HEK293T (cell line): ENCODE results near the gene PDCD6IP.

Experiments
- BHLHE40 ChIP-seq: fragments of 450-650 bp; IDR thresholded peaks from 2 replicates; pipeline ENCODE4 v1.6.1; 2016; ENCODE audit warnings: mild to moderate bottlenecking, moderate library complexity, borderline replicate concordance
- ELF4 ChIP-seq: fragments of 450-650 bp; IDR thresholded peaks from 2 replicates; pipeline ENCODE4 v1.6.1; 2017; ENCODE audit warnings: antibody characterized with exemption
- FOXA1 ChIP-seq: fragments of 450-650 bp; IDR thresholded peaks from 2 replicates; pipeline ENCODE4 v1.6.1; 2016; ENCODE audit warnings: mild to moderate bottlenecking
- FOXK2 ChIP-seq: fragments of 450-650 bp; IDR thresholded peaks from 2 replicates; pipeline ENCODE4 v1.6.1; 2016; ENCODE audit warnings: mild to moderate bottlenecking
- FOXM1 ChIP-seq: fragments of 450-650 bp; IDR thresholded peaks from 2 replicates; pipeline ENCODE4 v1.6.1; 2017; ENCODE audit warnings: mild to moderate bottlenecking, borderline replicate concordance
- HDGF ChIP-seq: fragments of 450-650 bp; IDR thresholded peaks from 2 replicates; pipeline ENCODE4 v1.6.1; 2017; ENCODE audit warnings: antibody characterized with exemption, borderline replicate concordance
- L3MBTL2 ChIP-seq: fragments of 450-650 bp; conservative IDR thresholded peaks from 2 replicates; pipeline ENCODE4 v1.6.1; 2016; ENCODE audit warnings: mild to moderate bottlenecking
- LEF1 ChIP-seq: fragments of 450-650 bp; IDR thresholded peaks from 2 replicates; pipeline ENCODE4 v1.6.1; 2017; ENCODE audit warnings: mild to moderate bottlenecking, borderline replicate concordance
- NFRKB ChIP-seq: fragments of 450-650 bp; IDR thresholded peaks from 2 replicates; pipeline ENCODE4 v1.6.1; 2016; ENCODE audit warnings: mild to moderate bottlenecking, moderate library complexity
- SP1 ChIP-seq: fragments of 450-650 bp; IDR thresholded peaks from 2 replicates; pipeline ENCODE4 v1.6.1; 2017
- SUZ12 ChIP-seq: fragments of 450-650 bp; IDR thresholded peaks from 2 replicates; pipeline ENCODE4 v1.6.1; 2016; ENCODE audit warnings: mild to moderate bottlenecking
- ZNF384 ChIP-seq: fragments of 450-650 bp; IDR thresholded peaks from 2 replicates; pipeline ENCODE4 v1.6.1; 2016

- no peak for TF ChIP-seq FOXM1
- no peak for TF ChIP-seq NFRKB
- no peak for TF ChIP-seq FOXK2
- TF ChIP-seq HDGF, result no peak
- no peak for TF ChIP-seq BHLHE40
- no peak for TF ChIP-seq FOXA1
- no peak for TF ChIP-seq ZNF384
- TF ChIP-seq LEF1, result no peak
- TF ChIP-seq L3MBTL2, result no peak
- no peak for TF ChIP-seq SUZ12
- no peak for TF ChIP-seq ELF4
- no peak for TF ChIP-seq SP1
Observed at GRCh38 chr3:33840179-33840578, 41.7 kb downstream of the PDCD6IP start.
